KBM-7 (cell line): ENCODE results near the gene CAMKMT.

Experiments
- DNase-seq: peaks from one replicate; pipeline ENCODE4 v3.0.0-alpha.2; 2015
- in situ Hi-C: fragments of 300-500 bp; cut with MboI; formaldehyde crosslinking; loops from 2 replicates; pipeline ENCODE4 v1.14.3; 2020; ENCODE audit warnings: low sequenced_read_pairs, low pct_unique_long_range_greater_than_20kb, mixed read lengths

The CAMKMT gene

GRCh38 chr2:44742057-44742456, 380.3 kb downstream of the CAMKMT start:
- no peak for DNase-seq
- in situ Hi-C loops, result no loop called here

- no peak for DNase-seq
- in situ Hi-C loops, result no loop called here
Measured at GRCh38 chr2:44743473-44743872, 381.7 kb downstream of the CAMKMT start.

DNA sequence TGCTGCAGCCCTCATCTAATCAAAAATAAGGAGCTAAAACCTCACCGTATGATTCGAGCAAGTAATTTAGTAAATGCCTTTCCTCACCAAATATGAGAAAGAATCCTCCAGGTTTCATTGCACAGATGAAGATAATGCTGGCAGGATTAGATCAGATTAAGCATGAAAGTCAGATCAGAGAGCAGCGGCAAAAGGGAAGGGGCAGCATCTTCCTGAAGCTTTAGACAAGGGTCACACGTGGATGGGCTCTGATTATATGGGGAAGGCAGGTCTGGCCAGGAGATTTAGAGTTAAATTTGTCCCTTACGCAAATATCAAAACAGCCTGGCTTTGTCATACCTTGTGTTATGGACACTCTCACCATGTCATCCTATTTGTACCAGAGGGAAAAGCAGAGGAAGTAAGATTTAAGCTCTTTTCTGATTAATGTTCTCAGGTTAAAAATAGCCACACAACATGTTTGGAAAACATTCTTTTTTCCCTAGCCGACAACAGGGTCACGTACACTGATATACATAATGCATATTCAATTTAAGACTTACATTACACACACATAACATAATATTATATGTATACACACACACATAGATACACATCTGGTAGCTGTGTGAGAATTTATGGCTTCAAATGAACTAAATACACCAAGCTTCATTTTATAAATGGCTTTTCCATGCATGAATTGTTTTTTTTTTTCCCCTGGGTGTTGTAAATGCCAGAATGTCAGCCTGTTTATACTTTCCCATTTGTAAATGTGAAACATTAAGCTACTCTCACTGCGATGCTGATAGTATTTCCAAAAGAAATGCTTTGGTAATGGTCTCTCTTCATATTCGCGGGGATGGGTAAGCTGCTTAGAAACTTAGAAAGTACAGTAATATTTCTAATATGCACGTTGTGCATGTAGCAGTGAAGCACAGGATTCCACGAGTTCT, 383.5 kb downstream of the CAMKMT start:
- no peak for DNase-seq
- in situ Hi-C loops, result no loop called here

- in situ Hi-C loops, result no loop called here
- no peak for DNase-seq
Measured at GRCh38 chr2:44745922-44746766, 384.4 kb downstream of the CAMKMT start.

DNA sequence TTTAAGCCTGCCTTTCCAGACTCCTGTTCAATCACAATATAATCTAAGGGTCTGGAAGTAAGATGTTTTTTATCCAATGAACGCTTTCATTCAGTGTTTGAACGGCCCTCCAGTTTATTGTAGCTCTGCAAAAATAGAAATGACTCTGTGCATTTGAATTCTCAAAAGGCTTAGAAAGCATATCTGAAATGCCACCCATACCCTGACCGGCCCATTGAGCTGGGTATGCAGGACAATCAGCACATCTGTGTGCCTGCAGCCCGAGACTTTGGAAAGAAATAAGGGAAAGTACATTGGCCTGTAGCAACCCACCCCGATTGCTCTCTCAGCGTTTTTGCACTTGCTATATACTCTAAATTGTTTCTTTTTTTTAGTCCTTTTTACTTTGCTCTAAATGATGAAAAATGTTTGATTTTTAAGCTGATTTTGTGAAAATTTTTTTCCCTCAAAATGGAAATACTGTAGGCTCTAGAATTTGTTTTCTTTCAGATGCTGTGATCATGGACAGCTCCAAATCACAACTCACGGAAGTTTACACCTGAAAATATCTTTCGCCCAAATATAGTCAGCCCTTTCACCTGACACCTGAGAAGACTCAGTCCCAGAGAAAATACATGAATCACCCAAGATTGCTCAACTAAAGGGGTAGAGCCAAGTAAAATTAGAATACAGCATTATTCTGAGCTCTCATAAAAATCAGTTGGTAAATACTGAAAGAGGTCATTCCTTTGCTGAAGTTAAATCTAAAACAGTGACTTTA, 385.3 kb downstream of the CAMKMT start:
- in situ Hi-C loops, result no loop called here

DNA sequence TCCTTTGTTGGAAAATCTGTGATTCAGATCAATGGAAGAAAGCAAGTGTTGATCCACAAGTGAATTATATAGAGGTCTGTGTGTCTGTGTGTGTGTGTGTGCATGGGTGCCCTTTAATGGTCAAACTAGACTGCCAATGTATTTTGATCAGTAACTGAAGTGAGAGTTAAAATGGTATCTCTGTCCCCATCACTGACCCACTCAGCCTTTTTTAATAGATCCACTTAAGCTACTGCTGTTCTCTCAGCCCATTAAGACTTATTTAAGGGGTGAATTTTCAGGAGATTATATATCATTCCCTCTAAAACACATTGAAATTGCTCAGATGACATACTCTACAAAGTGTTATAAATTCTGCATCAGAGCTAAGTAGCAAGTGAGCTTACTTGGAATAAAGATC, 386.0 kb downstream of the CAMKMT start:
- no peak for DNase-seq
- in situ Hi-C loops, result no loop called here

More for the DNA sequence above, 385.3 kb downstream of the CAMKMT start:
- no peak for DNase-seq

GRCh38 chr2:44751754-44752479, 390.2 kb downstream of the CAMKMT start:
- in situ Hi-C loops, result no loop called here
- peak; percentile 30 for DNase-seq

GRCh38 chr2:44752761-44753160, 391.0 kb downstream of the CAMKMT start:
- DNase-seq, result no peak
- in situ Hi-C loops, result no loop called here

- in situ Hi-C loops, result no loop called here
- peak; percentile 90 for DNase-seq
Measured at GRCh38 chr2:44753552-44754285, 392.0 kb downstream of the CAMKMT start.

DNA sequence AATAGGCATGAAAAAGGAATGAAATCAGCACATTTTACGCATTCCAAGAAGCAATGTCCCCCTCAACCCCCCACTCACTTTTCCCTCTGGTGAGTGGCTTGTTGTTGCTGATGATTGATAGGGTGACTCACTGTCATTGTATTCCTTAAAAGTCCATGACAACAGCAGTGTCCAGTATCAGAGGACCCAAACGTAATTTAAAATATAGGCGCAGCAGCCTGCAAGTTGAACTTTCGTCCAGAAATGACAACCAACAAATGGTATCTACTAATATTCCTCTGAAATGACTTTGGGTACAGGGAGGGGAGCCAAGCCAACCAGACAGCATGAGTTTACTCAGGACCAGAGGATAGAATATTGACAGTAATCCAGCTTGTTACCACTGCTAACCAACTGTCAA, 396.8 kb downstream of the CAMKMT start:
- in situ Hi-C loops, result no loop called here
- DNase-seq, result no peak

- in situ Hi-C loops, result no loop called here
- DNase-seq, result no peak
Measured at GRCh38 chr2:44759823-44760222, 398.1 kb downstream of the CAMKMT start.

DNA sequence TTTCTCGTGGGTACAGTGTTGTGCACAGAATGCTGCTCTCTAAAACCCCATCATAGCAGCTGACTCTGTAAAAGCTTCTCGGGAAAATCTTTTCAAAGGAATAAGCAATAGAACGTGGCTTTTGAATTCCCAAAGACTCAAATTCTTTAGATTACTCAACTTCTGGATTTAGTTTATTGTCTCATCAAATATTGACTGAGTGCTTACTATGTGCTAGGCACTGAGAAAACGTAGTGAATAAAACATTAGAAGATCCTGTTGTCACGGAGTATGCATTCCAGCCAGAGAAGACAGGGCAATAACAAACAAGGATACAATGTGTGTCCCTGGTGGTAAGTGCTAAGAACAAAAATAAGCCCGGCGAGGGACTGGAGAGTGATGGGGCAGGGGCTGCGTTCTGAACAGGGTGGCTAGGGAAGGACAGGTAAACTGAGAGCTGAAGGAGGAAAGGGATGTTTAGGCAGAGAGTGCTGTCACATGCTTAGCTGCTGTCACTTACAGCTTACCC, 401.6 kb downstream of the CAMKMT start:
- in situ Hi-C loops, result no loop called here

GRCh38 chr2:44766220-44766619, 404.5 kb downstream of the CAMKMT start:
- in situ Hi-C loops, result no loop called here
- no peak for DNase-seq

More for the DNA sequence above, 401.6 kb downstream of the CAMKMT start:
- DNase-seq, result no peak

GRCh38 chr2:44766777-44767176, 405.0 kb downstream of the CAMKMT start:
- in situ Hi-C loops, result no loop called here
- DNase-seq, result no peak

GRCh38 chr2:44767691-44768090, 405.9 kb downstream of the CAMKMT start:
- no peak for DNase-seq
- in situ Hi-C loops, result no loop called here

DNA sequence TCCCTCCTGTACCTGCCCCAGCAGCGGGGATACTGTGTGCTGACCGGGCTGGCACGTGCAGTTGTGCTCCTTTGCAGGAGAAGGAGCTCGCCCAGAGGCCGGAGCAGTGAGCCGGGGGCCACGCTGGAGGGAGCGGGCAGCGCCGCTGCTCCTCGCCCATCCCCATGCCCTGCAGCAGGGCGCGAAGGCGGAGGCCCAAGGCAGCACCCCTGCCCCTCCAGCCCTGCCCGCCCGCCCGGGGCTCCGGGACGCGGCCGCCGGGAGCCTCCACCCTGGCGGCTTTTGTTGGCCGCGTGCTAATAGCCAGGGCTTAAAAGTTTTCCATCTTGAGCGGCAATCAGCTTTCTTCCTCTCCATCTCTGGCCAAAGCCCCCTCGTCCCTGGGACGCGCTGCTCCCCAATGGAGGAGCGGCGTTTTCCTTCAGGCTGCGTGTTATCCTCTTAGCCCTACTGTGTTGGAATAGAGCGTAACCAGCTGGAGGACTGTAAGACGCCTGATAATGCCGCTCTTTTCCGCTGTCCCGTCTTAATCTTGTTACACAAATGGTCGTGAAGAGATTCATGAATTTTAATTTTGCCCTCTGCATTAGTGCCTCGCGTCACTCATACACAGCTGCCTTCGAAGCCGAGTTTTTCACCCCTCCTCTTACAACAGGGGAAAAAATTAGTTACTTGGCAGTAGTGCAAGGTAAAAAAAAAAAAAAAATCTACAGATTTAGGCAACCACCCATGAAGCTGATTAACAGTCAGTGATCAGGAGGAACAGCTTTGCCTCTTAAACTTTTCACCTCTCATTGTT, 406.9 kb downstream of the CAMKMT start:
- no peak for DNase-seq
- in situ Hi-C loops, result no loop called here

- in situ Hi-C loops, result no loop called here
- DNase-seq, result no peak
Measured at GRCh38 chr2:44769349-44770011, 407.7 kb downstream of the CAMKMT start.
